Myocyte (in vitro differentiated cells): ENCODE results near the gene ERICH2. TPM values are rescaled to one million over a fixed set of nuclear protein-coding genes. Genes with fewer than 3 reads are reported as not detected.

Experiments used
- DNase-seq: peaks from one replicate; pipeline ENCODE4 v3.0.0-alpha.2; 2012; ENCODE audit warnings: low read depth
- total RNA-seq: library from RNA; depleted of rRNA; stranded (reverse); fragments of >200 nt; gene quantifications from 2 replicates; pipeline ENCODE4 v1.2.3, GENCODE V29; 2014

The ERICH2 gene
- total RNA-seq, 1 donor from 2014 or later = not detected

GRCh38 chr2:170761572-170761971, 8.6 kb upstream of the ERICH2 start:
- no peak for DNase-seq

- no peak for DNase-seq
These were observed 7.4 kb upstream of the ERICH2 start for GRCh38 chr2:170762760-170763159.

GRCh38 chr2:170763232-170763631, 6.9 kb upstream of the ERICH2 start:
- DNase-seq = no peak

GRCh38 chr2:170764880-170765261, 5.3 kb upstream of the ERICH2 start:
- DNase-seq = no peak

GRCh38 chr2:170766693-170767092, 3.5 kb upstream of the ERICH2 start:
- DNase-seq = no peak

GRCh38 chr2:170770606-170771420, 635 bp downstream of the ERICH2 start:
- DNase-seq = peak; percentile 65

GRCh38 chr2:170771421-170771937, 1.3 kb downstream of the ERICH2 start:
- no peak for DNase-seq

- no peak for DNase-seq
These were observed 2.1 kb downstream of the ERICH2 start for GRCh38 chr2:170772295-170772694.

GRCh38 chr2:170774074-170774473, 3.9 kb downstream of the ERICH2 start:
- no peak for DNase-seq

- no peak for DNase-seq
These were observed 8.7 kb downstream of the ERICH2 start for GRCh38 chr2:170778900-170779299.

- no peak for DNase-seq
These were observed 9.1 kb downstream of the ERICH2 start for GRCh38 chr2:170779304-170779703.

- no peak for DNase-seq
These were observed 12.5 kb downstream of the ERICH2 start for GRCh38 chr2:170782673-170783072.

GRCh38 chr2:170783549-170783948, 13.4 kb downstream of the ERICH2 start:
- DNase-seq = no peak

- no peak for DNase-seq
These were observed 28.8 kb downstream of the ERICH2 start for GRCh38 chr2:170798996-170799395.

- no peak for DNase-seq
These were observed 36.4 kb downstream of the ERICH2 start for GRCh38 chr2:170806548-170806947.

- peak; percentile 92 for DNase-seq
These were observed 42.8 kb downstream of the ERICH2 start for GRCh38 chr2:170812710-170813600.

GRCh38 chr2:170813611-170814532, 43.7 kb downstream of the ERICH2 start:
- peak; percentile 78 for DNase-seq

- DNase-seq = no peak
These were observed 44.5 kb downstream of the ERICH2 start for GRCh38 chr2:170814533-170815230.

- DNase-seq = no peak
These were observed 45.1 kb downstream of the ERICH2 start for GRCh38 chr2:170815311-170815710.
